Transverse colon (tissue), 4 donors: ENCODE data around the gene PIGT. TPM values are rescaled to one million over a fixed set of nuclear protein-coding genes. Genes with fewer than 3 reads are reported as not detected.
A peak's percentile ranks its signal among the peaks of the same experiment; 100 is the strongest.

Experiments
- DNase-seq: peaks from one replicate; pipeline ENCODE4 v3.0.0-alpha.2; 2019
- H3K27ac ChIP-seq, 4 donors: fragments of 200-600 bp; sonication (generic); 2 replicates each; pipeline ENCODE4 v1.5.1; 2016 to 2018; ENCODE audit warnings: inconsistent platforms in 4 of 4
- H3K27me3 ChIP-seq: fragments of 200-600 bp; sonication (generic); 2 replicates; pipeline ENCODE4 v1.5.1; 2017; ENCODE audit warnings: inconsistent platforms
- H3K36me3 ChIP-seq, 4 donors: fragments of 200-600 bp; sonication (generic); 2 replicates each; pipeline ENCODE4 v1.5.1; 2017 to 2019; ENCODE audit warnings: inconsistent platforms in 4 of 4
- H3K4me1 ChIP-seq, 4 donors: fragments of 200-600 bp; sonication (generic); 2 replicates each; pipeline ENCODE4 v1.5.1; 2017 to 2020; ENCODE audit warnings: inconsistent platforms in 4 of 4
- H3K4me3 ChIP-seq, 4 donors: fragments of 200-600 bp; sonication (generic); 1 replicate in 1 of 4; 2 replicates in 3 of 4; pipeline versions ENCODE4 v1.5.1 to v1.6.1; 2017 to 2019; ENCODE audit warnings: inconsistent platforms in 4 of 4
- H3K9me3 ChIP-seq, 2 donors: fragments of 200-600 bp; sonication (generic); 2 replicates each; pipeline ENCODE4 v1.5.1; 2017 to 2019; ENCODE audit warnings: inconsistent platforms in 2 of 2
- CTCF ChIP-seq, 5 experiments: fragments of 200-600 bp in 3 of 5; fragments of 450-650 bp in 2 of 5; sonication (generic) in 3 of 5; IDR thresholded peaks; 1 replicate in 2 of 5; 2 replicates in 3 of 5; pipeline ENCODE4 v1.5.1; 2016 to 2017; ENCODE audit warnings: antibody characterized with exemption in 5 of 5, inconsistent platforms in 3 of 5, mild to moderate bottlenecking in 2 of 5, moderate library complexity in 1 of 5
- EP300 ChIP-seq: sonication (generic); formaldehyde crosslinking; IDR thresholded peaks from one replicate; pipeline ENCODE4 v1.6.1; 2017; ENCODE audit warnings: antibody characterized with exemption, low read depth
- POLR2A ChIP-seq: fragments of 450-650 bp; IDR thresholded peaks from one replicate; pipeline ENCODE4 v1.6.1; 2016; ENCODE audit warnings: antibody characterized with exemption, mild to moderate bottlenecking, moderate library complexity
- POLR2AphosphoS5 ChIP-seq, 3 donors: sonication (generic); formaldehyde crosslinking; IDR thresholded peaks; one replicate each; pipeline ENCODE4 v1.6.1; 2016; ENCODE audit warnings: antibody characterized with exemption in 3 of 3
- WGBS, 2 donors: methylation state at CpG; one replicate each; pipeline ENCODE4 v1.1.5; 2018; ENCODE audit warnings: low coverage in 1 of 2; 5-methylcytosine and 5-hydroxymethylcytosine counted together
- in situ Hi-C, 4 donors: fragments of 200-750 bp; cut with MboI; loops; one replicate each; pipeline versions ENCODE4 v1.15.0 to v1.15.1; 2017; ENCODE audit warnings: low sequenced_read_pairs in 3 of 4, low pct_ligation_motif_present in 1 of 4, low pct_unique_long_range_greater_than_20kb in 1 of 4
- intact Hi-C: fragments of 100-400 bp; cut with DNase I; formaldehyde crosslinking; loops from one replicate; pipeline ENCODE4 v1.15.1; 2023; ENCODE audit warnings: low total_unique reads
- total RNA-seq, 4 donors: library from RNA; depleted of rRNA; stranded (reverse); fragments of >200 nt; gene quantifications; one replicate each; pipeline ENCODE4 v1.1.0, GENCODE V29; 2016

The PIGT gene
- total RNA-seq, 4 donors from 2014 or later, result 88.3 to 321 (median 108) TPM

- no peak overlapping the region for H3K4me3 ChIP-seq
- H3K27me3 ChIP-seq, result no peaks in the 10 kb centered on the region
- TF ChIP-seq CTCF (IDR thresholded peaks at IDR 0.05) (no peak), POLR2AphosphoS5 (IDR thresholded peaks at IDR 0.05) (no peak), POLR2A (no peak), EP300 (no peak)
- no peak for DNase-seq
- no peak overlapping the region for H3K27ac ChIP-seq
- WGBS, 2 donors, result 96% methylated on average over 6 of the region's 6 CpGs; no CpG with 5 or more reads in 1 of the 2 donors
- in situ Hi-C loops (no loop called here), intact Hi-C loops (no loop called here)
- H3K4me1 ChIP-seq, result peaks cover 0 to 5% (median 3%) of the 10 kb centered on the region in 4 donors
- H3K9me3 ChIP-seq, result peaks cover 7 to 15% of the 10 kb centered on the region in 2 donors
- no peaks in the 10 kb centered on the region for H3K36me3 ChIP-seq
Measured at GRCh38 chr20:45400346-45401031, 15.5 kb upstream of the PIGT start.

- in situ Hi-C loops, result no loop called here
- Histone ChIP-seq H3K9me3 (peaks cover 7 to 15% of the 10 kb centered on the region in 2 donors), H3K36me3 (no peaks in the 10 kb centered on the region), H3K27me3 (no peaks in the 10 kb centered on the region), H3K27ac (no peak overlapping the region), H3K4me3 (no peak overlapping the region), H3K4me1 (peaks cover 1 to 18% (median 11%) of the 10 kb centered on the region in 4 donors)
- intact Hi-C loops, result no loop called here
- WGBS, 2 donors, result 100% methylated on average over 1 of the region's 1 CpG
- no peak for TF ChIP-seq POLR2A
- TF ChIP-seq POLR2AphosphoS5 (IDR thresholded peaks at IDR 0.05), result no peak
- no peak for TF ChIP-seq EP300
- TF ChIP-seq CTCF (IDR thresholded peaks at IDR 0.05), result no peak
- no peak for DNase-seq
Measured at GRCh38 chr20:45402946-45403345, 13.0 kb upstream of the PIGT start.

- no peak for TF ChIP-seq CTCF (IDR thresholded peaks at IDR 0.05)
- no peak for TF ChIP-seq EP300
- TF ChIP-seq POLR2AphosphoS5 (IDR thresholded peaks at IDR 0.05), result no peak
- no peak for TF ChIP-seq POLR2A
- no peak for DNase-seq
- intact Hi-C loops, result no loop called here
- peaks cover 7 to 15% of the 10 kb centered on the region in 2 donors for H3K9me3 ChIP-seq
- in situ Hi-C loops, result no loop called here
- peaks cover 11 to 32% (median 25%) of the 10 kb centered on the region in 4 donors for H3K4me1 ChIP-seq
- no peaks in the 10 kb centered on the region for H3K27me3 ChIP-seq
- peak overlapping the region in 1 of 4 donors; percentile 51 for H3K27ac ChIP-seq
- H3K36me3 ChIP-seq, result no peaks in the 10 kb centered on the region
- H3K4me3 ChIP-seq, result no peak overlapping the region
- WGBS, 2 donors, result 87 to 100% methylated on average over 1 of the region's 1 CpG
Measured at GRCh38 chr20:45404438-45404837, 11.5 kb upstream of the PIGT start.

DNA sequence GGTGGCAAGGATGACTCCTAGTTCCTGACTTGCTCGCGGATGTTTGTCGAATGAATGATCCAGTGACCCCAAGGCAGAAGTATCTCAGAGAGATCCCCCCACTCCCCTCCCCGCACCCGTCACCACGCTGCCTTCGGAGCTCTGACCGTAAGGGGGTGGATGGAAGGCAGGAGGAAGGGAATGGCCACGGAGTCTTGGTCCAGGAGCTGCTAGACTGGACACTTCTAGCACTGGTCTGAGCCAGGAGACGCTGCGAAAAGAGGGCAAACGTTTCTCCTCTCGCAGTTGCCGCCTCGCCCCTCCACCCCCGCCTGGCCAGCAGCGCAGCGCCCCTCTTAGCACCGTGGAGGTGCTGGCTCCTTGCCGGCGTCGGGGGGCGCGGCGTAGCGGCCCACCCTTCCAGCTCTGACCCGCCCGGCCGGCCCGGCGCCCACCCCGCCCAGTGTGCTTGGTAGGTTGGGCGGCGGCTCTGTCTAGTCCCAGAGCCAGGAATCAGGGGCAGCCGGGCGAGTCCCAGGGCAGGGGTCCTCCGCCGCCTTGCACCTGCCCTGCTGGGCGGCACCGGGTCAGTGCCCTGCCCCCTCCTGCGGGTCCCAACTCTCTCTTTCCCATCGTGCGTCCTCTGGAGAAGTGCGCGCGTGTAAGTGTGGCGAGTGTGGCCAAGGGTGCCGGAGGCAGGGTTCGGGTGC lies 10.2 kb upstream of the PIGT start:
- 3% methylated on average over 34 of the region's 49 CpGs; no CpG with 5 or more reads in 1 of the 2 donors for WGBS, 2 donors

More for the DNA sequence above, 10.2 kb upstream of the PIGT start:
- H3K4me1 ChIP-seq, result peaks cover 19 to 44% (median 37%) of the 10 kb centered on the region in 4 donors
- intact Hi-C loops, result no loop called here
- TF ChIP-seq POLR2A (peak; percentile 37), POLR2AphosphoS5 (IDR thresholded peaks at IDR 0.05) (peak in 2 of 3 donors; percentile 6 to 46), EP300 (no peak)
- H3K27me3 ChIP-seq, result no peaks in the 10 kb centered on the region
- in situ Hi-C loops, result no loop called here
- DNase-seq, result peak; percentile 66
- H3K4me3 ChIP-seq, result peak overlapping the region; percentile 62 to 93 (median 85)
- peak overlapping the region; percentile 92 to 97 (median 96) for H3K27ac ChIP-seq
- peaks cover 0 to 5% (median 0%) of the 10 kb centered on the region in 4 donors for H3K36me3 ChIP-seq
- H3K9me3 ChIP-seq, result peaks cover 2 to 7% of the 10 kb centered on the region in 2 donors
